Measurements from ENCODE around the gene CLDN10.

Gene CLDN10

GRCh38 chr13:95568131-95568530 is 15.6 kb downstream of the CLDN10 start:
- no peak for DNase-seq (ENCODE audit: low read depth)
- TF ChIP-seq CTCF (conservative IDR thresholded peaks at IDR 0.05; ENCODE audit: low read depth, low read length): no peak
- H3K4me3 ChIP-seq (ENCODE audit: low read depth, low read length): no peak overlapping the region

- no peak overlapping the region for H3K4me3 ChIP-seq (ENCODE audit: low read depth, low read length)
- DNase-seq (ENCODE audit: low read depth): no peak
- TF ChIP-seq CTCF (conservative IDR thresholded peaks at IDR 0.05; ENCODE audit: low read depth, low read length): no peak
These were observed 17.5 kb downstream of the CLDN10 start for GRCh38 chr13:95570016-95570415.

GRCh38 chr13:95571941-95572340 is 19.4 kb downstream of the CLDN10 start:
- no peak overlapping the region for H3K4me3 ChIP-seq (ENCODE audit: low read depth, low read length)
- DNase-seq (ENCODE audit: low read depth): no peak
- no peak for TF ChIP-seq CTCF (conservative IDR thresholded peaks at IDR 0.05; ENCODE audit: low read depth, low read length)

- TF ChIP-seq CTCF (conservative IDR thresholded peaks at IDR 0.05; ENCODE audit: low read depth, low read length): no peak
- DNase-seq (ENCODE audit: low read depth): peak; percentile 48
- no peak overlapping the region for H3K4me3 ChIP-seq (ENCODE audit: low read depth, low read length)
These were observed 20.7 kb downstream of the CLDN10 start for GRCh38 chr13:95573221-95573620.

- no peak overlapping the region for H3K4me3 ChIP-seq (ENCODE audit: low read depth, low read length)
- DNase-seq (ENCODE audit: low read depth): no peak
- no peak for TF ChIP-seq CTCF (conservative IDR thresholded peaks at IDR 0.05; ENCODE audit: low read depth, low read length)
These were observed 26.8 kb downstream of the CLDN10 start for GRCh38 chr13:95579303-95579702.

GRCh38 chr13:95585867-95586266 is 33.3 kb downstream of the CLDN10 start:
- TF ChIP-seq CTCF (conservative IDR thresholded peaks at IDR 0.05; ENCODE audit: low read depth, low read length): no peak
- DNase-seq (ENCODE audit: low read depth): no peak
- H3K4me3 ChIP-seq (ENCODE audit: low read depth, low read length): no peak overlapping the region

GRCh38 chr13:95588134-95588533 is 35.6 kb downstream of the CLDN10 start:
- no peak for TF ChIP-seq CTCF (conservative IDR thresholded peaks at IDR 0.05; ENCODE audit: low read depth, low read length)
- no peak overlapping the region for H3K4me3 ChIP-seq (ENCODE audit: low read depth, low read length)
- DNase-seq (ENCODE audit: low read depth): no peak
